ENCODE measurements around the gene GHRHR.

GRCh38 chr7:30956704-30957103, 7.0 kb upstream of the GHRHR start:
- TF ChIP-seq EZH2 (IDR thresholded peaks at IDR 0.05) = no peak
- no peak for TF ChIP-seq POLR2AphosphoS5 (IDR thresholded peaks at IDR 0.05; ENCODE audit: borderline replicate concordance, low read depth, low read length)
